ENCODE measurements around the gene HS3ST1.

The HS3ST1 gene

GRCh38 chr4:11428231-11428898 lies at the start of gene HS3ST1:
Gene HS3ST1, minus strand, starts transcription at chr4:11428894. Its CDS starts 28,889 bp downstream, at chr4:11400005.
- TF ChIP-seq JUND (IDR thresholded peaks at IDR 0.05; ENCODE audit: low read depth) = no peak
- no peak for DNase-seq (ENCODE audit: low read depth in 1 of 2, low spot score in 1 of 2)
- in situ Hi-C loops (cut with HindIII; ENCODE audit: low pct_unique_long_range_greater_than_20kb, low sequenced_read_pairs) = no loop called here

GRCh38 chr4:11475871-11476270 lies 47.2 kb upstream of the HS3ST1 start:
- TF ChIP-seq JUND (IDR thresholded peaks at IDR 0.05; ENCODE audit: low read depth) = no peak
- DNase-seq (ENCODE audit: low read depth in 1 of 2, low spot score in 1 of 2) = no peak
- in situ Hi-C loops (cut with HindIII; ENCODE audit: low pct_unique_long_range_greater_than_20kb, low sequenced_read_pairs) = no loop called here

- no peak for TF ChIP-seq JUND (IDR thresholded peaks at IDR 0.05; ENCODE audit: low read depth)
- in situ Hi-C loops (cut with HindIII; ENCODE audit: low pct_unique_long_range_greater_than_20kb, low sequenced_read_pairs) = no loop called here
- DNase-seq (ENCODE audit: low read depth in 1 of 2, low spot score in 1 of 2) = no peak
Measured at GRCh38 chr4:11474146-11474545, 45.5 kb upstream of the HS3ST1 start.

- no peak for DNase-seq (ENCODE audit: low read depth in 1 of 2, low spot score in 1 of 2)
- in situ Hi-C loops (cut with HindIII; ENCODE audit: low pct_unique_long_range_greater_than_20kb, low sequenced_read_pairs) = no loop called here
- no peak for TF ChIP-seq JUND (IDR thresholded peaks at IDR 0.05; ENCODE audit: low read depth)
Measured at GRCh38 chr4:11472535-11472934, 43.8 kb upstream of the HS3ST1 start.

GRCh38 chr4:11471618-11472017 lies 42.9 kb upstream of the HS3ST1 start:
- no peak for TF ChIP-seq JUND (IDR thresholded peaks at IDR 0.05; ENCODE audit: low read depth)
- DNase-seq (ENCODE audit: low read depth in 1 of 2, low spot score in 1 of 2) = no peak
- in situ Hi-C loops (cut with HindIII; ENCODE audit: low pct_unique_long_range_greater_than_20kb, low sequenced_read_pairs) = no loop called here

- no peak for TF ChIP-seq JUND (IDR thresholded peaks at IDR 0.05; ENCODE audit: low read depth)
- in situ Hi-C loops (cut with HindIII; ENCODE audit: low pct_unique_long_range_greater_than_20kb, low sequenced_read_pairs) = no loop called here
Measured at GRCh38 chr4:11471046-11471441, 42.4 kb upstream of the HS3ST1 start.

GRCh38 chr4:11470438-11471045 lies 41.8 kb upstream of the HS3ST1 start:
- in situ Hi-C loops (cut with HindIII; ENCODE audit: low pct_unique_long_range_greater_than_20kb, low sequenced_read_pairs) = no loop called here
- no peak for TF ChIP-seq JUND (IDR thresholded peaks at IDR 0.05; ENCODE audit: low read depth)
- no peak for DNase-seq (ENCODE audit: low read depth in 1 of 2, low spot score in 1 of 2)

More at GRCh38 chr4:11471046-11471441, 42.4 kb upstream of the HS3ST1 start:
- no peak for DNase-seq (ENCODE audit: low read depth in 1 of 2, low spot score in 1 of 2)

- no peak for TF ChIP-seq JUND (IDR thresholded peaks at IDR 0.05; ENCODE audit: low read depth)
- in situ Hi-C loops (cut with HindIII; ENCODE audit: low pct_unique_long_range_greater_than_20kb, low sequenced_read_pairs) = no loop called here
- DNase-seq (ENCODE audit: low read depth in 1 of 2, low spot score in 1 of 2) = no peak
Measured at GRCh38 chr4:11469650-11470437, 41.1 kb upstream of the HS3ST1 start.

GRCh38 chr4:11468901-11469300 lies 40.2 kb upstream of the HS3ST1 start:
- DNase-seq (ENCODE audit: low read depth in 1 of 2, low spot score in 1 of 2) = peak in 1 of 2 experiments; percentile 77

GRCh38 chr4:11467931-11468330 lies 39.2 kb upstream of the HS3ST1 start:
- no peak for TF ChIP-seq JUND (IDR thresholded peaks at IDR 0.05; ENCODE audit: low read depth)
- DNase-seq (ENCODE audit: low read depth in 1 of 2, low spot score in 1 of 2) = no peak
- in situ Hi-C loops (cut with HindIII; ENCODE audit: low pct_unique_long_range_greater_than_20kb, low sequenced_read_pairs) = no loop called here

More at GRCh38 chr4:11468901-11469300, 40.2 kb upstream of the HS3ST1 start:
- in situ Hi-C loops (cut with HindIII; ENCODE audit: low pct_unique_long_range_greater_than_20kb, low sequenced_read_pairs) = no loop called here
- TF ChIP-seq JUND (IDR thresholded peaks at IDR 0.05; ENCODE audit: low read depth) = no peak

- in situ Hi-C loops (cut with HindIII; ENCODE audit: low pct_unique_long_range_greater_than_20kb, low sequenced_read_pairs) = no loop called here
Measured at GRCh38 chr4:11463707-11464106, 35.0 kb upstream of the HS3ST1 start.

GRCh38 chr4:11456401-11456800 lies 27.7 kb upstream of the HS3ST1 start:
- TF ChIP-seq JUND (IDR thresholded peaks at IDR 0.05; ENCODE audit: low read depth) = no peak
- in situ Hi-C loops (cut with HindIII; ENCODE audit: low pct_unique_long_range_greater_than_20kb, low sequenced_read_pairs) = no loop called here
- no peak for DNase-seq (ENCODE audit: low read depth in 1 of 2, low spot score in 1 of 2)

More at GRCh38 chr4:11463707-11464106, 35.0 kb upstream of the HS3ST1 start:
- TF ChIP-seq JUND (IDR thresholded peaks at IDR 0.05; ENCODE audit: low read depth) = no peak
- no peak for DNase-seq (ENCODE audit: low read depth in 1 of 2, low spot score in 1 of 2)

Data from T47D (cell line).